ENCODE results near the gene FOXE3.

GRCh38 chr1:47438165-47439016 lies 22.3 kb downstream of the FOXE3 start:
- TF ChIP-seq, protein P1, sequence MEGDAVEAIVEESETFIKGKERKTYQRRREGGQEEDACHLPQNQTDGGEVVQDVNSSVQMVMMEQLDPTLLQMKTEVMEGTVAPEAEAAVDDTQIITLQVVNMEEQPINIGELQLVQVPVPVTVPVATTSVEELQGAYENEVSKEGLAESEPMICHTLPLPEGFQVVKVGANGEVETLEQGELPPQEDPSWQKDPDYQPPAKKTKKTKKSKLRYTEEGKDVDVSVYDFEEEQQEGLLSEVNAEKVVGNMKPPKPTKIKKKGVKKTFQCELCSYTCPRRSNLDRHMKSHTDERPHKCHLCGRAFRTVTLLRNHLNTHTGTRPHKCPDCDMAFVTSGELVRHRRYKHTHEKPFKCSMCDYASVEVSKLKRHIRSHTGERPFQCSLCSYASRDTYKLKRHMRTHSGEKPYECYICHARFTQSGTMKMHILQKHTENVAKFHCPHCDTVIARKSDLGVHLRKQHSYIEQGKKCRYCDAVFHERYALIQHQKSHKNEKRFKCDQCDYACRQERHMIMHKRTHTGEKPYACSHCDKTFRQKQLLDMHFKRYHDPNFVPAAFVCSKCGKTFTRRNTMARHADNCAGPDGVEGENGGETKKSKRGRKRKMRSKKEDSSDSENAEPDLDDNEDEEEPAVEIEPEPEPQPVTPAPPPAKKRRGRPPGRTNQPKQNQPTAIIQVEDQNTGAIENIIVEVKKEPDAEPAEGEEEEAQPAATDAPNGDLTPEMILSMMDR (IDR thresholded peaks at IDR 0.05; ENCODE audit: insufficient read depth, low read length, poor library complexity, severe bottlenecking), result no peak
- no peak for TF ChIP-seq EZH2phosphoT487 (conservative IDR thresholded peaks at IDR 0.05; ENCODE audit: low read length)
